B cell (primary cell): ENCODE measurements around the gene TTC21B. TPM values are rescaled to one million over a fixed set of nuclear protein-coding genes. Genes with fewer than 3 reads are reported as not detected.
A peak's percentile ranks its signal among the peaks of the same experiment; 100 is the strongest.

Source experiments
- ATAC-seq: fragments of 200-7000 bp; cut with Tn5 transposase; one replicate; pipeline ENCODE4 v1.10.0; 2021; ENCODE audit warnings: low read depth, mild to moderate bottlenecking, moderate number of reproducible peaks, moderate library complexity
- CTCF ChIA-PET: fragments of 350-600 bp; sonication (Branson Sonifier 250); formaldehyde crosslinking; loops from one replicate; lab custom pipeline; 2021; ENCODE audit warnings: antibody characterized with exemption, inconsistent platforms; lab: Charles Lee
- POLR2A ChIA-PET: fragments of 350-600 bp; sonication (Branson Sonifier 250); formaldehyde crosslinking; loops from one replicate; lab custom pipeline; 2021; ENCODE audit warnings: antibody characterized with exemption; lab: Charles Lee
- DNase-seq: peaks from one replicate; pipeline ENCODE4 v3.0.0; 2013
- H2AFZ ChIP-seq: 2 replicates; pipeline ENCODE4 v1.6.1; 2012; ENCODE audit warnings: mild to moderate bottlenecking, low read depth, low read length; ENCODE audit not compliant: insufficient read depth, poor library complexity, severe bottlenecking
- H3K27ac ChIP-seq, 2 donors: 1 replicate in 1 of 2; 2 replicates in 1 of 2; pipeline ENCODE4 v1.5.1; 2012 to 2013; ENCODE audit warnings: low read length in 2 of 2, mild to moderate bottlenecking in 2 of 2, moderate library complexity in 1 of 2
- H3K27me3 ChIP-seq, 4 experiments: fragments of 200-600 bp in 1 of 4; sonication (generic) in 1 of 4; replicated peaks in 1 of 4; 1 replicate in 2 of 4; 2 replicates in 2 of 4; pipeline versions ENCODE4 v1.6.1 to v1.7.0; 2013 to 2016; ENCODE audit warnings: low read length in 3 of 4, mild to moderate bottlenecking in 2 of 4, mixed read lengths in 1 of 4, moderate library complexity in 1 of 4; ENCODE audit not compliant: insufficient read depth in 4 of 4, control insufficient read depth in 3 of 4; ENCODE audit errors: control extremely low read depth in 1 of 4
- H3K36me3 ChIP-seq, 2 experiments: replicated peaks in 1 of 2; 1 replicate in 1 of 2; 2 replicates in 1 of 2; pipeline versions ENCODE4 v1.6.1 to v1.7.1; 2013; ENCODE audit warnings: low read length in 1 of 2; ENCODE audit not compliant: insufficient read depth in 2 of 2, control insufficient read depth in 1 of 2; ENCODE audit errors: control extremely low read depth in 1 of 2, extremely low read depth in 1 of 2
- H3K4me1 ChIP-seq, 2 donors: fragments of 200-600 bp in 1 of 2; sonication (generic) in 1 of 2; 1 replicate in 1 of 2; 2 replicates in 1 of 2; pipeline versions ENCODE4 v1.5.1 to v1.6.1; 2013 to 2017; ENCODE audit warnings: low read length in 2 of 2; ENCODE audit not compliant: control insufficient read depth in 2 of 2, insufficient read depth in 2 of 2
- H3K4me2 ChIP-seq: replicated peaks from 2 replicates; pipeline ENCODE3; 2012; ENCODE audit warnings: mild to moderate bottlenecking, low read depth, low read length; ENCODE audit not compliant: poor library complexity, severe bottlenecking
- H3K4me3 ChIP-seq, 5 experiments: fragments of 200-600 bp in 1 of 5; sonication (generic) in 1 of 5; 1 replicate in 3 of 5; 2 replicates in 2 of 5; pipeline versions ENCODE4 v1.5.1 to v1.7.0; 2011 to 2016; ENCODE audit warnings: low read length in 4 of 5, mild to moderate bottlenecking in 4 of 5, low read depth in 2 of 5, control low read depth in 1 of 5, moderate library complexity in 1 of 5; ENCODE audit not compliant: insufficient read depth in 1 of 5; ENCODE audit errors: control extremely low read depth in 1 of 5, extremely low read depth in 1 of 5
- H3K79me2 ChIP-seq: fragments of 200-600 bp; sonication (generic); one replicate; pipeline ENCODE4 v1.6.0; 2016; ENCODE audit warnings: low read length; ENCODE audit not compliant: control insufficient read depth, insufficient read depth
- H3K9ac ChIP-seq: fragments of 200-600 bp; sonication (generic); 2 replicates; pipeline ENCODE4 v1.6.1; 2017; ENCODE audit warnings: mild to moderate bottlenecking, low read length, moderate library complexity
- H3K9me3 ChIP-seq, 3 donors: one replicate each; pipeline versions ENCODE4 v1.6.1 to v1.7.1; 2013; ENCODE audit warnings: low read length in 2 of 3; ENCODE audit not compliant: control insufficient read depth in 2 of 3, insufficient read depth in 1 of 3; ENCODE audit errors: control extremely low read depth in 1 of 3
- H4K20me1 ChIP-seq: 2 replicates; pipeline ENCODE4 v1.6.0; 2012; ENCODE audit warnings: mild to moderate bottlenecking, low read length; ENCODE audit not compliant: insufficient read depth, control insufficient read depth, poor library complexity, severe bottlenecking
- H3K27ac Mint-ChIP-seq: one replicate; pipeline ENCODE4 v1.8.0; 2021; ENCODE audit warnings: mixed read lengths
- H3K27me3 Mint-ChIP-seq: one replicate; pipeline ENCODE4 v1.8.0; 2021; ENCODE audit warnings: mixed read lengths
- H3K4me1 Mint-ChIP-seq: one replicate; pipeline ENCODE4 v1.8.0; 2021; ENCODE audit warnings: mixed read lengths
- H3K4me3 Mint-ChIP-seq: one replicate; pipeline ENCODE4 v1.8.0; 2021; ENCODE audit warnings: mixed read lengths
- H3K9me3 Mint-ChIP-seq: one replicate; pipeline ENCODE4 v1.8.0; 2022; ENCODE audit warnings: mixed read lengths; ENCODE audit not compliant: insufficient read depth
- EZH2 ChIP-seq: IDR thresholded peaks from 2 replicates; pipeline ENCODE4 v1.6.1; 2012; ENCODE audit warnings: borderline replicate concordance, low read depth, mild to moderate bottlenecking, moderate library complexity, low read length; ENCODE audit not compliant: insufficient read depth, poor library complexity, severe bottlenecking
- WGBS: methylation state at CpG from one replicate; pipeline ENCODE4 v1.1.5; 2013; ENCODE audit warnings: missing lambda C conversion rate; ENCODE audit not compliant: insufficient coverage; 5-methylcytosine and 5-hydroxymethylcytosine counted together
- intact Hi-C: fragments of 100-400 bp; cut with micrococcal nuclease; formaldehyde crosslinking; loops from one replicate; pipeline ENCODE4 v1.10.0; 2022
- polyA plus RNA-seq: library from polyadenylated mRNA; depleted of rRNA; stranded (reverse); fragments of >200 nt; gene quantifications from 2 replicates; pipeline ENCODE4 v1.2.3, GENCODE V29; 2012
- total RNA-seq, 2 donors: library from RNA; stranded (reverse); fragments of 120-200 nt in 1 of 2; gene quantifications; 1 replicate in 1 of 2; 2 replicates in 1 of 2; pipeline versions ENCODE4 v1.2.3 to v1.2.4, GENCODE V29; 2013 to 2022
- TF ChIP-seq, protein P1 (sequence below): fragments of 200-600 bp; IDR thresholded peaks from one replicate; pipeline ENCODE4 v1.8.0; 2022; ENCODE audit warnings: antibody characterized with exemption, mild to moderate bottlenecking

The TTC21B gene
- total and polyA plus RNA-seq, 2 donors (not counting 1 experiment from before 2014, with no cell fraction given): 11.5 to 41.5 TPM

DNA sequence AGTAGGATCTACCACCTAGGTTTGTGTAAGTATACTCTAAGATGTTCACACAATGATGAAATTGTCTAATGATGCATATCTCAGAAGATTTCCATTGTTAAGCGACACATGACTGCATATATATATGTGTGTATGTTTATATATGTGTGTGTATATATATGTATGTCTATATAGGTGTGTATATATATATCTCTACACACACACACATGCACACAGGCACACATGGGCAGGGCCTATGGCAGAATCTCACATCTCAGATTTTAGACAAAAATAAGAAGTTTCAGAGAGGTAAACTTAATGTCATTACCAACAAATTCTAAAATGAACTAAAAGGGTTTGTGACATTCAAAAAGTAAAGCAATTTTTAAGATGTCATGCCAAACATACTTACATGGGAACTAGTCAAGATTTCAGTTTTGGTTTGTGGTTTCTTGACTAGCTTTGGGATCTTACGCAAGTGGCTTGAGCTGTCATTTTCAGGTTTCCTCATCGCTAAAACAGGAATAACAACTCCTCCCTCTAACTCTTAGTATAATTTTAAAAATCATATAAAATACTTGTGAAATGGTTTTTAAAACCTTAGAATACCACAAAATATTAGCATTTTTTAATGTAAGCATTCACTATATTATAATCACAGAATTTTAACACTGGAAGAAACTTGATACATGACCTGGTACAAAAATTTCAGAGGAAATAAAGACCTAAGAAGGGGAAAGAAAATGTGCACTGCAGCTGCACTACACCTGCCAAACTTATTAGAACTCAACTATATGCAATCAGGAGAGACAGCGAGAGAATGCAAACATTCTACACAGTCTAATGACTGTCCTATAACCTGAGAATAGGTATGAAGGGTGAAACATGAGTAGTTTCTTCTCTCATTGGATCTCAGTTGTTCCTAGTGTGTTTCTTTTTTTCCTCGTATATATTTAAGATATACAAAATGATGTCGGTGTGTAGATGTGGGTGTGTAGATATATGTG, 75.7 kb downstream of the TTC21B start:
- ATAC-seq: no peak
- H3K79me2 ChIP-seq: no peaks in the 10 kb centered on the region
- Mint-ChIP-seq H3K27ac (no peak overlapping the region), H3K27me3 (no peaks in the 10 kb centered on the region), H3K4me3 (no peak overlapping the region), H3K9me3 (no peaks in the 10 kb centered on the region), H3K4me1 (peaks cover 3% of the 10 kb centered on the region)
- WGBS: no CpG with 5 or more reads among the region's 6 CpGs
- no peak for TF ChIP-seq EZH2
- no peak overlapping the region for H2AFZ ChIP-seq
- H3K4me1 ChIP-seq: peaks cover 0 to 4% of the 10 kb centered on the region in 2 donors
- no peak overlapping the region for H3K9ac ChIP-seq
- ChIA-PET CTCF (no interaction called here), POLR2A (no interaction called here)
- H3K27me3 ChIP-seq: no peaks in the 10 kb centered on the region
- H3K36me3 ChIP-seq: peaks cover 6 to 12% of the 10 kb centered on the region in 2 experiments
- no peak overlapping the region for H3K4me2 ChIP-seq
- intact Hi-C loops: loop anchor here (10.0 kb wide), 1 partner anchor 583 kb away; no protein-coding TSS in a partner anchor
- H3K4me3 ChIP-seq: no peak overlapping the region
- H3K9me3 ChIP-seq: no peaks in the 10 kb centered on the region
- H3K27ac ChIP-seq: no peak overlapping the region
- no peak for DNase-seq
- no peaks in the 10 kb centered on the region for H4K20me1 ChIP-seq

DNA sequence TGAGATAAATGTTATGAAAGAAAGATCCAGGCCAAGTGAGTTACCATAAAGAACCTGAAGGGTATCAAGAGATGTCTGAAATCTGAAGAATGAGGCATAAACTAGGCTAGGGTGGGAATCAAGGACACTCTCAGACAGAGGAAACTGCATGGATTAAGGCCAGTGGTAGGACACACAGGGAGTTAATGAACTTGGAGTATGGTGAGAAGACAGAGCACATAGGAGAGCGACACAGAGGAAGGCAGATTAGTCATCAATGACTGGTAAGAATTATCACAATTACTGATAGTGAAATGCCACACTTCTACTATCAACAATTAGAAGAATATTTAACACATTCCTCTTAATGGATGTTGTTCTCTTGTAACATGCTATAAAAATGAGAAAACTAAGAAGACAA, 76.9 kb downstream of the TTC21B start:
- no peak overlapping the region for H2AFZ ChIP-seq
- no peak overlapping the region for H3K9ac ChIP-seq

More for the DNA sequence above, 76.9 kb downstream of the TTC21B start:
- CTCF ChIA-PET: no interaction called here
- no peaks in the 10 kb centered on the region for H4K20me1 ChIP-seq
- H3K4me1 Mint-ChIP-seq: peaks cover 3% of the 10 kb centered on the region
- peak overlapping the region; percentile 37 for H3K27ac Mint-ChIP-seq
- H3K4me3 ChIP-seq: no peak overlapping the region
- no peak overlapping the region for H3K4me3 Mint-ChIP-seq
- H3K4me2 ChIP-seq: no peak overlapping the region
- intact Hi-C loops: loop anchor here (10.0 kb wide), 1 partner anchor 582 kb away; no protein-coding TSS in a partner anchor
- H3K36me3 ChIP-seq: peaks cover 3 to 6% of the 10 kb centered on the region in 2 experiments
- peaks cover 0 to 4% of the 10 kb centered on the region in 2 donors for H3K4me1 ChIP-seq
- H3K9me3 ChIP-seq: no peaks in the 10 kb centered on the region
- POLR2A ChIA-PET: no interaction called here
- ATAC-seq (no peak), DNase-seq (no peak)
- H3K79me2 ChIP-seq: no peaks in the 10 kb centered on the region
- H3K9me3 Mint-ChIP-seq: no peaks in the 10 kb centered on the region
- H3K27me3 Mint-ChIP-seq: no peaks in the 10 kb centered on the region
- peak overlapping the region in 1 of 2 donors; percentile 46 for H3K27ac ChIP-seq
- TF ChIP-seq EZH2: no peak
- TF ChIP-seq, protein P1, sequence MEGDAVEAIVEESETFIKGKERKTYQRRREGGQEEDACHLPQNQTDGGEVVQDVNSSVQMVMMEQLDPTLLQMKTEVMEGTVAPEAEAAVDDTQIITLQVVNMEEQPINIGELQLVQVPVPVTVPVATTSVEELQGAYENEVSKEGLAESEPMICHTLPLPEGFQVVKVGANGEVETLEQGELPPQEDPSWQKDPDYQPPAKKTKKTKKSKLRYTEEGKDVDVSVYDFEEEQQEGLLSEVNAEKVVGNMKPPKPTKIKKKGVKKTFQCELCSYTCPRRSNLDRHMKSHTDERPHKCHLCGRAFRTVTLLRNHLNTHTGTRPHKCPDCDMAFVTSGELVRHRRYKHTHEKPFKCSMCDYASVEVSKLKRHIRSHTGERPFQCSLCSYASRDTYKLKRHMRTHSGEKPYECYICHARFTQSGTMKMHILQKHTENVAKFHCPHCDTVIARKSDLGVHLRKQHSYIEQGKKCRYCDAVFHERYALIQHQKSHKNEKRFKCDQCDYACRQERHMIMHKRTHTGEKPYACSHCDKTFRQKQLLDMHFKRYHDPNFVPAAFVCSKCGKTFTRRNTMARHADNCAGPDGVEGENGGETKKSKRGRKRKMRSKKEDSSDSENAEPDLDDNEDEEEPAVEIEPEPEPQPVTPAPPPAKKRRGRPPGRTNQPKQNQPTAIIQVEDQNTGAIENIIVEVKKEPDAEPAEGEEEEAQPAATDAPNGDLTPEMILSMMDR: no peak
- H3K27me3 ChIP-seq: no peaks in the 10 kb centered on the region
- no CpG with 5 or more reads among the region's 1 CpG for WGBS
